Measurements from ENCODE around the gene RAB3D.

Gene RAB3D

GRCh38 chr19:11273989-11274388 is 65.5 kb downstream of the RAB3D start:
- H2AFZ ChIP-seq (ENCODE audit: low read depth, low read length, severe bottlenecking): no peak overlapping the region
- H4K20me1 ChIP-seq (ENCODE audit: low read depth, low read length): no peaks in the 10 kb centered on the region
- H3K9ac ChIP-seq (ENCODE audit: low read length): no peak overlapping the region
- no peak overlapping the region for H3K4me2 ChIP-seq (ENCODE audit: low read depth, low read length, poor library complexity, severe bottlenecking)
- H3K36me3 ChIP-seq (ENCODE audit: low read length): no peaks in the 10 kb centered on the region
- H3F3A ChIP-seq (ENCODE audit: insufficient read depth): no peaks in the 10 kb centered on the region
- no peak overlapping the region for H3K4me3 ChIP-seq (ENCODE audit: insufficient read depth, low read length, poor library complexity, severe bottlenecking)
- H3K79me2 ChIP-seq (ENCODE audit: insufficient read depth, low read length): no peaks in the 10 kb centered on the region
- H3K27me3 ChIP-seq (ENCODE audit: low read length): no peaks in the 10 kb centered on the region
- H3K9me3 ChIP-seq (ENCODE audit: insufficient read depth, low read length): no peaks in the 10 kb centered on the region
- TF ChIP-seq CTCF (IDR thresholded peaks at IDR 0.05; ENCODE audit: insufficient read depth, low read length, poor library complexity, severe bottlenecking) (no peak), EZH2phosphoT487 (conservative IDR thresholded peaks at IDR 0.05; ENCODE audit: low read length) (no peak)
- no peak overlapping the region for H3K27ac ChIP-seq (ENCODE audit: low read depth, low read length)
- H3K9me2 ChIP-seq (replicated peaks; ENCODE audit: insufficient read depth, low read length): no peaks in the 10 kb centered on the region

GRCh38 chr19:11273296-11273695 is 66.2 kb downstream of the RAB3D start:
- H2AFZ ChIP-seq (ENCODE audit: low read depth, low read length, severe bottlenecking): no peak overlapping the region
- H3K9me2 ChIP-seq (replicated peaks; ENCODE audit: insufficient read depth, low read length): no peaks in the 10 kb centered on the region
- TF ChIP-seq EZH2phosphoT487 (conservative IDR thresholded peaks at IDR 0.05; ENCODE audit: low read length): no peak
- TF ChIP-seq CTCF (IDR thresholded peaks at IDR 0.05; ENCODE audit: insufficient read depth, low read length, poor library complexity, severe bottlenecking): no peak
- H3K9me3 ChIP-seq (ENCODE audit: insufficient read depth, low read length): no peaks in the 10 kb centered on the region
- H4K20me1 ChIP-seq (ENCODE audit: low read depth, low read length): no peaks in the 10 kb centered on the region
- no peak overlapping the region for H3K4me3 ChIP-seq (ENCODE audit: insufficient read depth, low read length, poor library complexity, severe bottlenecking)
- no peaks in the 10 kb centered on the region for H3K27me3 ChIP-seq (ENCODE audit: low read length)
- no peaks in the 10 kb centered on the region for H3K36me3 ChIP-seq (ENCODE audit: low read length)
- no peak overlapping the region for H3K9ac ChIP-seq (ENCODE audit: low read length)
- H3K27ac ChIP-seq (ENCODE audit: low read depth, low read length): no peak overlapping the region
- no peak overlapping the region for H3K4me2 ChIP-seq (ENCODE audit: low read depth, low read length, poor library complexity, severe bottlenecking)
- H3F3A ChIP-seq (ENCODE audit: insufficient read depth): no peaks in the 10 kb centered on the region
- no peaks in the 10 kb centered on the region for H3K79me2 ChIP-seq (ENCODE audit: insufficient read depth, low read length)

Data from SU-DHL-6 (cell line).